SK-N-SH treated with all-trans-retinoic acid at 6 μM for 48 hours (cell line): ENCODE data around the gene GBGT1.
"Not testable (repeated sequence)": the region's sequence is repeated elsewhere in the genome, so short reads cannot be mapped to it uniquely, and the experiment has no call there.

Source experiments
- ATAC-seq: fragments of 200-7000 bp; cut with Tn5 transposase; 3 replicates; pipeline ENCODE4 v1.9.1; 2020; ENCODE audit warnings: mild to moderate bottlenecking, moderate library complexity
- ARNTL ChIP-seq: fragments of 450-650 bp; formaldehyde crosslinking; IDR thresholded peaks from 2 replicates; pipeline ENCODE4 v1.5.0; 2020; ENCODE audit warnings: low read depth, mild to moderate bottlenecking, moderate library complexity, borderline replicate concordance
- BACH2 ChIP-seq: fragments of 250-450 bp; sonication (Bioruptor Pico); IDR thresholded peaks from 2 replicates; pipeline ENCODE4 v1.9.0; 2021; ENCODE audit warnings: mild to moderate bottlenecking, borderline replicate concordance
- CSDC2 ChIP-seq: fragments of 250-450 bp; sonication (Bioruptor Pico); IDR thresholded peaks from 2 replicates; pipeline ENCODE4 v1.5.0; 2020; ENCODE audit warnings: mild to moderate bottlenecking, moderate library complexity
- ESRRG ChIP-seq: fragments of 250-450 bp; sonication (Bioruptor Pico); IDR thresholded peaks from 2 replicates; pipeline ENCODE4 v1.6.1; 2021; ENCODE audit warnings: mild to moderate bottlenecking
- GLIS3 ChIP-seq: fragments of 250-450 bp; sonication (Bioruptor Pico); IDR thresholded peaks from 2 replicates; pipeline ENCODE4 v1.5.0; 2020; ENCODE audit warnings: mild to moderate bottlenecking, moderate library complexity
- ISL1 ChIP-seq: fragments of 250-450 bp; sonication (Bioruptor Pico); IDR thresholded peaks from 2 replicates; pipeline ENCODE4 v2.1.2; 2022; ENCODE audit warnings: mild to moderate bottlenecking, moderate library complexity
- POU6F1 ChIP-seq: fragments of 250-450 bp; sonication (Bioruptor Pico); IDR thresholded peaks from 2 replicates; pipeline ENCODE4 v1.8.0; 2021; ENCODE audit warnings: low read depth, mild to moderate bottlenecking, moderate library complexity, borderline replicate concordance
- TCF4 ChIP-seq: fragments of 250-450 bp; sonication (Bioruptor Pico); IDR thresholded peaks from 2 replicates; pipeline ENCODE4 v1.8.0; 2021; ENCODE audit warnings: mild to moderate bottlenecking, moderate library complexity, borderline replicate concordance
- TSHZ2 ChIP-seq: fragments of 250-450 bp; sonication (Bioruptor Pico); IDR thresholded peaks from 2 replicates; pipeline ENCODE4 v1.5.0; 2020; ENCODE audit warnings: mild to moderate bottlenecking, moderate library complexity
- ZC3H10 ChIP-seq: fragments of 250-450 bp; sonication (Bioruptor Pico); IDR thresholded peaks from 2 replicates; pipeline ENCODE4 v1.5.1; 2021; ENCODE audit warnings: mild to moderate bottlenecking, moderate library complexity
- ZFP3 ChIP-seq: fragments of 250-450 bp; sonication (Bioruptor Pico); IDR thresholded peaks from 2 replicates; pipeline ENCODE4 v1.5.0; 2020; ENCODE audit warnings: mild to moderate bottlenecking, moderate library complexity
- ZFP30 ChIP-seq: fragments of 450-650 bp; formaldehyde crosslinking; IDR thresholded peaks from 2 replicates; pipeline ENCODE4 v1.5.0; 2022; ENCODE audit warnings: mild to moderate bottlenecking, moderate library complexity
- TF ChIP-seq, protein P1 (sequence below): fragments of 250-450 bp; sonication (Bioruptor Pico); IDR thresholded peaks from 2 replicates; pipeline ENCODE4 v1.5.1; 2020; ENCODE audit warnings: low read depth, mild to moderate bottlenecking, moderate library complexity
- TF ChIP-seq, protein P2 (sequence below): fragments of 250-450 bp; sonication (Bioruptor Pico); IDR thresholded peaks from 2 replicates; pipeline ENCODE4 v1.5.1; 2021; ENCODE audit warnings: mild to moderate bottlenecking, moderate library complexity

GBGT1 gene

GRCh38 chr9:133163504-133164172 lies at the start of gene GBGT1:
Gene GBGT1 (minus strand): TSS chr9:133163914. CDS start chr9:133162412, 1,502 bp downstream.
- peak; percentile 57 for ATAC-seq
- no peak for TF ChIP-seq POU6F1 (CRISPR knock-in tag)
- no peak for TF ChIP-seq TCF4 (CRISPR knock-in tag)
- TF ChIP-seq ISL1 (CRISPR knock-in tag) = no peak
- no peak for TF ChIP-seq CSDC2 (CRISPR knock-in tag)
- no peak for TF ChIP-seq ARNTL (CRISPR knock-in tag)
- TF ChIP-seq, protein P1, sequence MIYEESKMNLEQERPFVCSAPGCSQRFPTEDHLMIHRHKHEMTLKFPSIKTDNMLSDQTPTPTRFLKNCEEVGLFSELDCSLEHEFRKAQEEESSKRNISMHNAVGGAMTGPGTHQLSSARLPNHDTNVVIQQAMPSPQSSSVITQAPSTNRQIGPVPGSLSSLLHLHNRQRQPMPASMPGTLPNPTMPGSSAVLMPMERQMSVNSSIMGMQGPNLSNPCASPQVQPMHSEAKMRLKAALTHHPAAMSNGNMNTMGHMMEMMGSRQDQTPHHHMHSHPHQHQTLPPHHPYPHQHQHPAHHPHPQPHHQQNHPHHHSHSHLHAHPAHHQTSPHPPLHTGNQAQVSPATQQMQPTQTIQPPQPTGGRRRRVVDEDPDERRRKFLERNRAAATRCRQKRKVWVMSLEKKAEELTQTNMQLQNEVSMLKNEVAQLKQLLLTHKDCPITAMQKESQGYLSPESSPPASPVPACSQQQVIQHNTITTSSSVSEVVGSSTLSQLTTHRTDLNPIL (CRISPR knock-in tag) = no peak
- TF ChIP-seq, protein P2, sequence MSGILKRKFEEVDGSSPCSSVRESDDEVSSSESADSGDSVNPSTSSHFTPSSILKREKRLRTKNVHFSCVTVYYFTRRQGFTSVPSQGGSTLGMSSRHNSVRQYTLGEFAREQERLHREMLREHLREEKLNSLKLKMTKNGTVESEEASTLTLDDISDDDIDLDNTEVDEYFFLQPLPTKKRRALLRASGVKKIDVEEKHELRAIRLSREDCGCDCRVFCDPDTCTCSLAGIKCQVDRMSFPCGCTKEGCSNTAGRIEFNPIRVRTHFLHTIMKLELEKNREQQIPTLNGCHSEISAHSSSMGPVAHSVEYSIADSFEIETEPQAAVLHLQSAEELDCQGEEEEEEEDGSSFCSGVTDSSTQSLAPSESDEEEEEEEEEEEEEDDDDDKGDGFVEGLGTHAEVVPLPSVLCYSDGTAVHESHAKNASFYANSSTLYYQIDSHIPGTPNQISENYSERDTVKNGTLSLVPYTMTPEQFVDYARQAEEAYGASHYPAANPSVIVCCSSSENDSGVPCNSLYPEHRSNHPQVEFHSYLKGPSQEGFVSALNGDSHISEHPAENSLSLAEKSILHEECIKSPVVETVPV = no peak
- no peak for TF ChIP-seq GLIS3 (CRISPR knock-in tag)
- TF ChIP-seq BACH2 = no peak
- TF ChIP-seq ZC3H10 = no peak

DNA sequence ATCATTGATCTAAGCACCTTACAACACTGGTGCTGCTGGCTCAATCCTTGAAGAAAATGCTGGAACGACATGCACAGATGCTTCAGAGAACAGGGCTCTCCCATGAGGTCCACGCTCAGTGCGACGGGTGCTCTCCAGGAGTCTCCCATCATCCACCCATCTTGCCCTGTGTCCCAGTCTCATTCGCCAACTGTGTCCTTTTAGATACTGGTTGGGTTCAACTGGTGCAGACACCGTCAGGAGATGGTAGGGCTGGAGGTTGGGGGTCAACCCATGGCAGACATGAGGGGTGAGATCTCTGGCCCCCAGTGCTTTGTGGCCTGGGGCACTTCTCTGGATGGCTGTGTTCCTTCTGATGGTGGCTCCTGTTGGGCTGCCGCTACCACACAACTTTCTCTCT lies 46.9 kb upstream of the GBGT1 start:
- ATAC-seq = no peak

GRCh38 chr9:133210202-133210532 lies 46.5 kb upstream of the GBGT1 start:
- no peak for TF ChIP-seq ARNTL (CRISPR knock-in tag)
- ATAC-seq = no peak

More for the DNA sequence above, 46.9 kb upstream of the GBGT1 start:
- TF ChIP-seq TCF4 (CRISPR knock-in tag) (no peak), GLIS3 (CRISPR knock-in tag) (no peak), TSHZ2 (CRISPR knock-in tag) (no peak), BACH2 (no peak), ZFP3 (CRISPR knock-in tag) (no peak), ZFP30 (CRISPR knock-in tag) (no peak), ZC3H10 (no peak), ESRRG (no peak)
- TF ChIP-seq, protein P2 = no peak

GRCh38 chr9:133209327-133210201 lies 45.9 kb upstream of the GBGT1 start:
- ATAC-seq = not testable (repeated sequence)

DNA sequence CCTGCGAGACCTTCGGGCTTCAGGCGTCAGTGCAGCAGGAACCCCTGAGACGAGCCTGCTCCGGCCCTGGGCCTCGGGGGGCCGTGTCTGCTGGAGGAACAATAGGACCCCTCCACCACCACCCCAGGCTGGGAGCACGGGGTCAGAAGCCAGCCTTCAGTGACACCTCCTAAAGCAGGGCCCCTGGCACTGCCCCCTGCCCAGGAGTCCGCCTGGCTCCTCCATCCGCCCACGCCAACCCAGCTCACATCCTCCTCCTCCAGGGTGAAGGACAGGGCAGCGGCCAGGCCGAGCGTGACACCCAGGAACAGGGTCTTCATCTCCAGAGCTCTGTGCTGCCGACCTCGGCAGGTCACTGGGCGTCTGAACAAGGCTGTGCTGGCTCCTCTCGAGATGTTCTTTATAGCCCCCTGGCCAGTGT lies 45.2 kb upstream of the GBGT1 start, which contains the start of gene OBP2B:
Gene OBP2B, minus strand, starts transcription at position 371 of the 421 bp plus-strand sequence. Its CDS starts 51 bp downstream, at position 320.
- ATAC-seq = not testable (repeated sequence)

- ATAC-seq = peak; percentile 73
Measured at GRCh38 chr9:133208171-133208879, 44.6 kb upstream of the GBGT1 start.
